SK-N-DZ (cell line): ENCODE measurements around the gene EIF3A.
"Not testable (repeated sequence)": the region's sequence is repeated elsewhere in the genome, so short reads cannot be mapped to it uniquely, and the experiment has no call there.

ENCODE experiments used
- DNase-seq: peaks from one replicate; pipeline ENCODE4 v3.0.0-alpha.2; 2015; ENCODE audit warnings: low spot score

EIF3A gene

DNA sequence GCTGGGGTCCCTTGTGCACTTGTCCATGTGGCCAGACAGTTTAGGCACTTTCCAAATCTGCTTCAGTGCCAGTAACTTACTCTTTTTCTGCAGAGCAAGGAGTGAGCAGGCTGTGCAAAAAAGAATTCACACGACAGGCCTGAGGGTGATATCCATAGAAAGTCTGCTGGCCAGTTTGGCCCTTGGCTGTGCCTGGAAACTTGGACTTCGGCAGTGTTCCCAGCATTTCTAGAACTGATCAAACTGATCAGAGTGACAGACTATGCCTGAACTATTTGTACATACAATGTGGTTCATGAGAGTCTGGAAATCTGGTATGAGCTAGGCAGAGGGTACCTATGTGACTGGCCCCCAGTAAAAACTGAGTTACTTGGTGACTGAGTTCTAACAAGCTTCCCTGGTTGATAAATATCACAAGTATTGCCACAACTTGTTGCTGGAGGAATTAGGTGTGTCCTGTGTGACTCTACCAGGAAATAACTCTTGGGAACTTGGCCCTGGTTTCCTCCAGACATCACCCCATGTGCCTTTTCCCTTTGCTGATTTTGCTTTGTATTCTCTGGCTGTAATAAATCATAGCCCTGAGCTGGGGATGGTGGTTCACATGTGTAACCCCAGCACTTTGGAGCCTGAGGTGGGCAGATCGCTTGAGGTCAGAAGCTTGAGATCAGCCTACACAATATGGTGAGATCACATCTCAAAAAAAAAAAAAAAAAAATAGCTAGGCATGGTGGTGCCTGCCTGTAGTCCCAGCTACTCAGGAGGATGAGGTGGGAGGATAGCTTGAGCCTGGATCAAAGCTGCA is 20.0 kb upstream of the EIF3A start:
- no peak for DNase-seq

DNA sequence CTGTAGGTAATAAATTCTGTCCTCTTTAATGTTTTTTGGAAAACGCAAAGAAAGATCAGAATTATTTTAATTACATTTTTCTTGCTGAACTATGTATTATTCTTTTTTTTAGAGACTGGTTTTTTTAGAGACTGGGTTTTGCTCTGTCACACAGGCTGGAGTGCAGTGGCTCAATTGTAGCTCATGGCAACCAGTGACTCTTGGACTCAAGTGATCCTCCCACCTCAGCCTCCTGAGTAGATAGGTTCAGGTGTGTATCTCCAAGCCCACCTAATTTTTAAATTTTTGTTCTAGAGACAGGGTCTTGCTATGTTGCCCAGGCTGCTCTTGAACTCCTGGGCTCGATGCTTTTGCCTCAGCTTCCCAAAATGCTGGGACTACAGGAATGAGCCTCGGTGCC is 18.0 kb upstream of the EIF3A start:
- no peak for DNase-seq

GRCh38 chr10:119096641-119097415 is 16.2 kb upstream of the EIF3A start:
- not testable (repeated sequence) for DNase-seq

DNA sequence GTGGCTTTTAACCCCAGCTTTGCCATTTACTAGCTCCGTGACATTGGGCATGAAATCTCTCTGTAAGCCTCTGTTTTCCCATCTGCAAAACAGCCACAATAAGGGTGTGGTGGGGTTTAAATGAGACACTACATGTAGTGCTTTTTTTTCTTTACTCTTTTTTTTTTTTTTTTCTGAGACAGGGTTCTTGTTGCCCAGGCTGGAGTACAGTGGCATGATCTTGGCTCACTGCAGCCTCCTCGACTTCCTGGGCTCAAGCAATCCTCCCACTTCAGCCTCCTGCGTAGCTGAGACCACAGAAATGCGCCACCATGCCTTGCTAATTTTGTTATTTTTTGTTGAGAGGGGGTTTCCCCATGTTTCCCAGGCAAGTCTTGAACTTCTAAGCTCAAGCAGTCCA is 15.0 kb upstream of the EIF3A start:
- DNase-seq, result no peak

DNA sequence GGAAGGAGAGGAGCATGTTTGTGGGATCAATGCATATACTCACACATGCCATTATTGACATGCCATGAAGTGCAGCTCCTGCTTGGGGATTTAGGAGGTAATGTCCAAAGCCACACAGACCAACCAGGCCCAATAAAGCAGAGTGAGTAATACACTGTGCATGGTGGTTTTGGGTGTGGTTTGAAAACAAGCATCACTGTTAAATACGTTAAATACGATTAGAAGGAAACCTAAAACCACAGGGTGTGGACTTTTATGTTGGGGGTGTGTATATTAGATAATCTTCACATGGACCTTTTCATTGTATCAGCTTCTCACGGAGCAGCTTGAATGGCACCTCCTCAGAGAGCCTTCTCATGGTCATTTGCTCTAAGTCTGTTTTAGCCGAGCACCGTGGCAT is 10.4 kb upstream of the EIF3A start:
- no peak for DNase-seq

DNA sequence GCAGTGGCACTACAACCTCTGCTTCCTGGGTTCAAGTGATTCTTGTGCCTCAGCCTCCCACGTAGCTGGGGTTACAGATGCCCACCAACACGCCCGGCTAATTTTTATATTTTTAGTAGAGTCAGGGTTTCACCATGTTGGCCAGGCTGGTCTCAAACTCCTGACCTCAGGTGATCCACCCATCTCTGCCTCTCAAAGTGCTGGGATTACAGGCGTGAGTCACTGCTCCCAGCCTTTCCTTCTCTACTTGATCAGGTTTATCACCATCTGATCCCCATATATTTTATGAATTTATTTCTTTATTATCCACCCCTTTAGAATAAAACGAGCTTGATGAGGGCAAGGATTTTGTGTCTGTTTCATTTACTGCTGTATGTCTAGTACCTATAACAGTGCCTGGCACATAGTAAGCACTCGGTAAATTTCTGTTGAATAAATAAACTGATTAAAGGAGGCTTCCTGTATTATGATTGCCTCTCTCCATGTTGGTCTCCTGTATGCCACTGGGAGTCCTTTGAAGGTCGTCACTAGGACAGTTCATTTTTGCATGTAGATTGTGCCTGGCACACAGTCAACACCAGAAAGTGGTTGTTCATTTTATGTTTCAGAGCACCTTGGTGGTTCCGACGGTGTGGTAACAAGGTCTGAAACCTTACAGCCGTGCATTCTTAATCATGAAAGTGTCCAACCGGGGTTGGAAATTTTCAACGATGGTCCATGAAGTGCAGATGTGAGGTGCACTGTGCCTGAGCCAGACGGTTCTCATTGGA is 9.6 kb upstream of the EIF3A start:
- DNase-seq, result no peak

- no peak for DNase-seq
Measured at GRCh38 chr10:119087271-119087882, 6.8 kb upstream of the EIF3A start.

GRCh38 chr10:119084896-119085295 is 4.3 kb upstream of the EIF3A start:
- no peak for DNase-seq

DNA sequence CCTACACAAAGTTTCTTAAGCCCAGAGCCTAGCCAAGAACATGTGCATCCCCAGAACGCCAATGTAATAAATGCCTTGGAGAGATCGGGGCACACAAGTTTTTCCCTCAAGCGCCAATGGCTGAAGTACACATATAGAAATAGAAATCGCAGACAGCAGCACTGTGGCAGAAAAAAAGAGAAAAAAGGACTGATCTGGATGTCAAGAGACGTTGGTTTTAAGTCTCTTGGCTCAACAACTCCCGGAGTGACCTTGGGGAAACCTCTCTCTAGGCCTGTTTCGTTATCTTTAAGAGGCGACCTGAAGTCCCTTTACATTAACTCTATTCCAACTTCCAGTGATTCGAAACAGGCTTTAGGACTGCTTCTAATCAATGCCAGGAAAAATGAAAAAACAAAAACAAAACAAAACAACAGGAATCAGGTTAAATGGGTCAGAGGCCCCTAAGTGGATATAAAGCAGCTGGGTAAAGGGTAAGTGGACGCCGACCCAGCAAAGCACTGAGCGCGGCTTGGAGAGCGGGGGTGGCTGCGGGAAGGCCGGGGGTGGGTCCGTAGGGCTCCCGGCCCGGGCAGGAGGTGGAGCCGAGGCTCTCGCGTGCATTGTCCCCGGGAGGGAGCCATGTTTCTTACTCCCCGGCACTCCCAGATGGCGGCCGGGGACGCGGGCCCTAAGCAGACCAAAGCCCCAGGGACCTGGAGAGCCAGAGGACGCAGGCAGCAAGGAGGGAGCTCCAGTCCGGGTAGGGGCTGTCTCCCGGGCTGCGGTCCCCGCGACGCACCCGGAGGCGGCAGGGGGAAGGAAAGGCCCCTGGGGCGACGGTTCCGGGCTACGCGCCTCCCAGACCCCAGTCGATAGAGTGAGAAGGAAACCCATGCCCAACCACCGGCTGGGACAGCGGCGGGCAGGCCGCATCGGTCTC is 757 bp downstream of the EIF3A start:
- DNase-seq, result peak; percentile 52

GRCh38 chr10:119078422-119079179 is 2.0 kb downstream of the EIF3A start:
- DNase-seq, result no peak

GRCh38 chr10:119073584-119073983 is 7.0 kb downstream of the EIF3A start:
- no peak for DNase-seq

DNA sequence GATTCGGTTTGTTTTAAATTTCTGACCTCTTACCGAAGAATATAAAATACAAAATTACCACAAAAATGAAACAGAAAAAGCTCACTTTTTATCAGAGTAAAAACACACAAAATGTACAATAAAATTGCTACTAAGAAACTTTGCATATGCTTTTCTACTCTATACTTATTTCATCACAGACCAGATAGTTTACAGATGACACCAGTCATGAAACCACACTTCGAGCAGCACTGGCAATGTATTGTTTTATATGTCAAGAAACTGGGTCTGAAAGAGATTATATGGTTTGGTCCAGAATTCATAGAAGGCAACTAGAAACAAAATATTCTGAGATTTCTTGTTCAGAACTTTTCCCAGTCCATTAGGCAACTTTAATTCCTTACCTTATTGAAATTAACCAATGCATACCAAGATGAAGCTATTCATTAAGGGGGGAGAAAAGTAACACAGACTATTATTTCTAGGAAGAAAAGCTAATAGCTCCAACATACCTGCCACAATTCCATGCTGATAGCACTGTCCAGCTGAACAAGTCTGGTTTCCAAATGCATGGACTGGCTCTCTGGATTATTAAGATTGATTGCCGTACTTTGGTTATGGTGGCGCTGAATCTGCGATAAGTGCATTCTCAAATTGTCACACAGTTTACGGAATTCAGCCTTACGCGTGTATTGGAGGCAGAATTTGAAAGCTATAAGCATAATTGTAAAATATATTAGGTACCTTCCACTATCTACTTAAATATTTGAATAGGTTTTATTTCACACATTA is 10.0 kb downstream of the EIF3A start:
- DNase-seq, result no peak

DNA sequence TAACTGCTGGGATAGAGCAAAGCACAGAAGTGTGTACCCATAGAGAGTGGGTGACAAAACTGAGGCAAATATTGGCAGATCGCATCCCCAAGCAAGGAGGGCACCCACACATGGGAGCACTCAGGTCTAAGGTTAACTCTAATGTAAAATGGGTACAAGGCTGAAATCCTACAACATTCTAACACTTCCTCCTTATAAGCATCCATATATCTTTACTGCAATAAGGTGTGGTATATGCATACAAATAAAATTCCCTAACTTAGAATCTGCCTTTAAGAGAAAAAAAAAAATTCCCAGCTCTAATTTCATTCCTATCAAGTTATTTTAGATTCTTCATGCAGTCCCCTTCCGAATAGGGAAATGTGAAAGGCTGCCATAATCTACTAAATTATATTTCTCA is 18.7 kb downstream of the EIF3A start:
- no peak for DNase-seq

GRCh38 chr10:119061352-119061751 is 19.3 kb downstream of the EIF3A start:
- no peak for DNase-seq

GRCh38 chr10:119060107-119060506 is 20.5 kb downstream of the EIF3A start:
- DNase-seq, result no peak

DNA sequence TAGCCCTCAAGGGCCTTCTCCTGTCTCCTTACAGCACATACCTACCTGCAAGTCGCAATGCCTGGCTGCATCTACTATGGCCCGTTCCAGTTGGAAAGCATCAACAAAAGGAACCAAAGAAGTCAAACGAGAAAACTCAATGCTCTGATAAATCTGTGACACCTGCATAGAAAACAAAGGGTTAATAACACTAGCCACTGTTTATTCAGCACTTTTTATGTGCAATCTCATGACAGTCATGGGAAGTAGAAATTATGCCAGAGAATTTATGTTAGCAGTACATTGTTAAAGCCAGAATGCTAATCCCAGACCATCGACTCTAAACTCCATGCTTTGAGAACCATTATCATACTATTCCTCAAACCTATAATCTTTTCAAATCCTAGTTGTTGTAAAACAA is 21.1 kb downstream of the EIF3A start:
- no peak for DNase-seq

GRCh38 chr10:119058010-119058409 is 22.6 kb downstream of the EIF3A start:
- DNase-seq, result no peak

DNA sequence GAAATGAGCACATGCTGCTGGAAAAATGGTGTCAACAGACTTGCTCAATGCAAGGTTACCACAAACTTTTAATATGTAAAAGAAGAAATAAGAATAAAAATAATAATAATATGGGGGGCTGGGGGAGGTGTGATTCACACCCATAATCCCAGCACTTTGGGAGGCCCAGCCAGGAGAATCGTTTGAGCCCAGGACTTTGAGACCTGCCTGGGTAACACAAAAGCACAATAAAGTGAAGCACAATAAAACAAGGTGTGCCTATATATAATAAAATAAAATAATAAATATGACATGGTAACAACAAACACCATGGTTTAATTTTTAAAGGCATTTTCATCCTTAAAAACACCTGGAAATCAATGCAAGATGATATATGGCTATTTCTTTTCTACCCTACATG is 25.1 kb downstream of the EIF3A start:
- no peak for DNase-seq

DNA sequence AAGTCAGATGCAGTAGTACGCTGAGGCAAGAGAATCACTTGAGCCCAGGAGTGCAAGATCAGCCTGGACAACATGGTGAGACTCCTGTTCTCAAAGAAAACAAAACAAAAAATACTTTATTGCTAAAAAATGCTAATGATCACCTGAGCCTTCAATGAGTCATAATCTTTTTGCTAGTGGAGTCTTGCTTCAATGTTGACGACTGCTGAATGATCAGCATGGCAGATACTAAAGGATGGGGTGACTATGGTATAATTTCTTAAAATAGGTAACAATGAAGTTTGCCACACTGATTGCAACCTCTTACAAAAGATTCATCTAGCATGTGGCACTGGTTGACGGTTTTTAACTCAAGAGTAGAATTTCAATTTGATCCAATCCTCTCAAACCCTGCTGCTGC is 28.8 kb downstream of the EIF3A start:
- DNase-seq, result no peak
